NCI-H146 (cell line): ENCODE results near the gene NGRN.

Experiments used
- DNase-seq: peaks from one replicate; lab custom pipeline; 2025; lab: John Stamatoyannopoulos, UW

NGRN gene, protein sequence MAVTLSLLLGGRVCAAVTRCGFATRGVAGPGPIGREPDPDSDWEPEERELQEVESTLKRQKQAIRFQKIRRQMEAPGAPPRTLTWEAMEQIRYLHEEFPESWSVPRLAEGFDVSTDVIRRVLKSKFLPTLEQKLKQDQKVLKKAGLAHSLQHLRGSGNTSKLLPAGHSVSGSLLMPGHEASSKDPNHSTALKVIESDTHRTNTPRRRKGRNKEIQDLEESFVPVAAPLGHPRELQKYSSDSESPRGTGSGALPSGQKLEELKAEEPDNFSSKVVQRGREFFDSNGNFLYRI

GRCh38 chr15:90265271-90266060, at the start of gene NGRN:
TSS of gene NGRN (plus strand) at chr15:90265672. CDS start at chr15:90265713, 41 bp downstream.
- peak; percentile 84 for DNase-seq

DNA sequence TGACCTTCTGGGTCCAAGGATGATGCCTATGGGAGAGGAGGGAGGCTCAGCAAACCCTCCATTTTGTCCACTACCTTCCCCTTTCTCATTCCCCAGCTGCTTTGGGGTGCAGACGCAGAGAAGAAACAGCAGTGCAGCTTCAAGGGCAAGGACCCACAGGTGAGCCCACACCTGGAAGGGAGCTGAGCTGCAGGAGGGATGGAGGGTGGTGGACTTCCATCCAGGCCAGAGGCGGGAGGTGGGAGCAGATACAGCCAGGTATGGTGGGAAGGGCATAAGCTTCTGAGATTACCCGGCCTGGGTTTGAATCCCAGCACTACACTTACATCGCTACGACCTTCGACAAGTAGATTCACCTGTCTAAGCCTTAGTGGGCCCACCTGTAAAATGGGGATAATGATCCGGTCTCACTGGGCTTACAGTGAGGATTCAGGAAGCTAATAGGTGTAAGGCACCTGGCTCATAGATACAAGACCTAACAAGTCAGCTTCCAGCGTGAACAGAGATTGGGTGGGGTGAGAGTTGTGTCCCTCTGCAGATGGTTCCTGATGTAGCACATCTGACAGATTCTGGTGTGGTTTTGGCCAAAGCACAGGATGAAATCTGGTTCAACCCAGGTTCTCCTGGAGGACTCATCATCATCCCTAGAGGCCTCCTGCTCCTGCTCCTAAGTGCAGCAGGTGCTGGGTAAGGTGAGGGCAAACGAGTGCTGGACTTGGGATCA, 47.6 kb upstream of the NGRN start:
- no peak for DNase-seq

DNA sequence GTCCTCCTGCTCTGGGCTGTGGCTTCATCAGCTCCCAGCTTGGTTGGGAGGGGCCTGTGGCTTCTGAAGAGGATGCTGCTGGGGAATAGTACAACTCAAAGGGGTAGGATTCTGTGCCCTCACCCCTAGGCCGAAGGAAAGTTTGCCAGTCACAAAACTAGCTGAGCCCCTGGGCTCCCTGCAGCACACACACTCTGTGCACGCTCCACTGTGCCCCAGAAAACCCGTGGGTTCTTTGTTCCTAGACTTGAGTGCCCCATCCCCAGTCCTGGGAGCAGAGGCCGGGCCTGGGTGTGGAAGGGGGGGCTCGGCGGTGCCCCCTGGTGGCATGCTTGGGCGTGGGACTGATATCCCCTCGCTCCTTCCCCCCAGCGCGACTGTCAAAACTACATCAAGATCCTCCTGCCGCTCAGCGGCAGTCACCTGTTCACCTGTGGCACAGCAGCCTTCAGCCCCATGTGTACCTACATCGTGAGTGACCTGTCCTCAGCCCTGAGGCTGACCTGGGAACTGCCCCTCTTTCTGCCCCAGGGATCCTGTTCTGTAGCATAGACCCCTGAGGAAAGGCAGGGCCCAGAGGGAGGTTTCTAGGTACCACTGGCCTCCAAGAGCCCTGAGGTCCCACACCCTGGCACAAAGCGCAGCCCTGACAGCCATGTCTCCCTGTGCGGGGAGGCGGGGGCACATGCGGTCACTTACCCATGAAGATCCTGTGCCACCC, 45.9 kb upstream of the NGRN start:
- DNase-seq: no peak

DNA sequence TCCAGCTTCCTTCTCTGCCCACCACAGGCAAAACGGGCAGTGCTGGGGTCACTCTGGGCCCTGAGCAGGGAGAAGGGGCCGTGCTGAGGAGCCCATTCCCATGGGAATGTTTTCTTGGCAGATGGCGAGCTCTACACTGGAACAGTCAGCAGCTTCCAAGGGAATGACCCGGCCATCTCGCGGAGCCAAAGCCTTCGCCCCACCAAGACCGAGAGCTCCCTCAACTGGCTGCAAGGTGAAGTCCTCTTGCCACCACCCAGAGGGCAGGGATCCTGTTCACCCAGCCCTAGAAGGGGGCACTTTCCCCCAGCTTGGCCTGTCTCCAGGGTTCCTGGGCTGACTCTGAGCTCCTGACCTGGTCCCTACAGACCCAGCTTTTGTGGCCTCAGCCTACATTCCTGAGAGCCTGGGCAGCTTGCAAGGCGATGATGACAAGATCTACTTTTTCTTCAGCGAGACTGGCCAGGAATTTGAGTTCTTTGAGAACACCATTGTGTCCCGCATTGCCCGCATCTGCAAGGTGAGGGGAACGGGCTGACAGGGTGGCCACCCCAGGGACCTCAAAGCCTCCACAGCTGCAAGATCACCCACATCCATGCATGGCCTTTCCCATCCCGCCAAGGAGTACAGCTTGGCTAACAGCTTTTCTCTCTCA, 44.1 kb upstream of the NGRN start:
- peak; percentile 67 for DNase-seq

GRCh38 chr15:90222547-90222946, 42.9 kb upstream of the NGRN start:
- DNase-seq: no peak

DNA sequence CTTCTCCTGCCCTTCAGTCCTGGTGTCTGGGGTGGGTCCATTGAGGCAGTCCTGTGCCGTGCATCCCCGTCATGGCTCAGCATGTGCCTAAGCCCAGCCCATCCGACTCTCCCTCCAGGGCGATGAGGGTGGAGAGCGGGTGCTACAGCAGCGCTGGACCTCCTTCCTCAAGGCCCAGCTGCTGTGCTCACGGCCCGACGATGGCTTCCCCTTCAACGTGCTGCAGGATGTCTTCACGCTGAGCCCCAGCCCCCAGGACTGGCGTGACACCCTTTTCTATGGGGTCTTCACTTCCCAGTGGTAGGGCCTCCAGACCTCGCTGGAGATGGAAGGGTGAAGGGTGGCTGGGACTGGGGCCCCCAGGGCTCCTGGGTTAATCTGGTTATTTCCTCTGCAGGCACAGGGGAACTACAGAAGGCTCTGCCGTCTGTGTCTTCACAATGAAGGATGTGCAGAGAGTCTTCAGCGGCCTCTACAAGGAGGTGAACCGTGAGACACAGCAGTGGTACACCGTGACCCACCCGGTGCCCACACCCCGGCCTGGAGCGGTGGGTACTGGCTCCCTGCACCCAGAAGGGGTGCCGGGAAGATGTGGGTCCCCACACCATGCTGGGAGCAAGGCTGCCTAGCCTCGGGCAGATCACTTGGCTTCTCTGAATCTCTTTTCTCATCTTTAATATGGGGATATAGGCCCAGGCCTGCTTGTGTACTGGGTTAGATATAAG, 41.9 kb upstream of the NGRN start:
- DNase-seq: no peak

DNA sequence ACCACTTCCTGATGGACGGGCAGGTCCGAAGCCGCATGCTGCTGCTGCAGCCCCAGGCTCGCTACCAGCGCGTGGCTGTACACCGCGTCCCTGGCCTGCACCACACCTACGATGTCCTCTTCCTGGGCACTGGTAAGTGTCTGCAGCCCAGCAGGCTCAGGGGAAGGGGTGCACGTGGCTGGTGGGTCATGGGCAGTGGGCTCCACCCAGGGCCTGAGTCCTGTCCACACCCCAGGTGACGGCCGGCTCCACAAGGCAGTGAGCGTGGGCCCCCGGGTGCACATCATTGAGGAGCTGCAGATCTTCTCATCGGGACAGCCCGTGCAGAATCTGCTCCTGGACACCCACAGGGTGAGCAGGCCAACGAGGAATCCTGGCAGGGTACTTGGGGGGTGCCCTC, 40.4 kb upstream of the NGRN start:
- DNase-seq: no peak

- peak; percentile 87 for DNase-seq
Observed at GRCh38 chr15:90225504-90226234, 39.8 kb upstream of the NGRN start.

- DNase-seq: no peak
Observed at GRCh38 chr15:90227336-90227735, 38.1 kb upstream of the NGRN start.

DNA sequence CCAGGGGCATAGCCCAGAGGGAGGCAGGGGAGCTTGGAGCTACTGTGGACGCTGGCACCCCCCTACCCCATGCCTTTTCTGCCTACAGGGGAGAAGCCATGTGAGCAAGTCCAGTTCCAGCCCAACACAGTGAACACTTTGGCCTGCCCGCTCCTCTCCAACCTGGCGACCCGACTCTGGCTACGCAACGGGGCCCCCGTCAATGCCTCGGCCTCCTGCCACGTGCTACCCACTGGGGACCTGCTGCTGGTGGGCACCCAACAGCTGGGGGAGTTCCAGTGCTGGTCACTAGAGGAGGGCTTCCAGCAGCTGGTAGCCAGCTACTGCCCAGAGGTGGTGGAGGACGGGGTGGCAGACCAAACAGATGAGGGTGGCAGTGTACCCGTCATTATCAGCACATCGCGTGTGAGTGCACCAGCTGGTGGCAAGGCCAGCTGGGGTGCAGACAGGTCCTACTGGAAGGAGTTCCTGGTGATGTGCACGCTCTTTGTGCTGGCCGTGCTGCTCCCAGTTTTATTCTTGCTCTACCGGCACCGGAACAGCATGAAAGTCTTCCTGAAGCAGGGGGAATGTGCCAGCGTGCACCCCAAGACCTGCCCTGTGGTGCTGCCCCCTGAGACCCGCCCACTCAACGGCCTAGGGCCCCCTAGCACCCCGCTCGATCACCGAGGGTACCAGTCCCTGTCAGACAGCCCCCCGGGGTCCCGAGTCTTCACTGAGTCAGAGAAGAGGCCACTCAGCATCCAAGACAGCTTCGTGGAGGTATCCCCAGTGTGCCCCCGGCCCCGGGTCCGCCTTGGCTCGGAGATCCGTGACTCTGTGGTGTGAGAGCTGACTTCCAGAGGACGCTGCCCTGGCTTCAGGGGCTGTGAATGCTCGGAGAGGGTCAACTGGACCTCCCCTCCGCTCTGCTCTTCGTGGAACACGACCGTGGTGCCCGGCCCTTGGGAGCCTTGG, 37.4 kb upstream of the NGRN start:
- no peak for DNase-seq

- DNase-seq: no peak
Observed at GRCh38 chr15:90228960-90229359, 36.5 kb upstream of the NGRN start.

GRCh38 chr15:90230071-90230494, 35.4 kb upstream of the NGRN start:
- no peak for DNase-seq

DNA sequence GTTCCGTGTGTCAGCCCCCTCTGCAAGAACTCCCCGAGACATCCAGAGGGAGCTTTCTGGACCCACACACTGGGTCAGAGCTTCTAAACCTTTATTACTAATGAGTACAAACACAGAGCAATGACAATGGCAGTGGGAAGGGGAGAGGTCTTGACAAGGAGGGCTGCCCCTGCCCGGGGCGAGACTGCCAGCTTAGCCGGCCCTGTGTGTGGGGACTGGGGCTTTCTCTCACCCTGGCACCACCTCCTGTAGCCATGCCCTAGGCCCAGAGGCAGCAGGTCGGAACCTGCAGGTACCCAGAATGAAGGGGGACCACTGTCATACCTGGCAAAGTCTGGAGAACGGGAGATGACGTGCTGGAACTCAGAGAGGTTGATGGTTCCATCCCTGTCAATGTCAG, 34.9 kb upstream of the NGRN start:
- DNase-seq: no peak

- no peak for DNase-seq
Observed at GRCh38 chr15:90231028-90232017, 34.1 kb upstream of the NGRN start.

DNA sequence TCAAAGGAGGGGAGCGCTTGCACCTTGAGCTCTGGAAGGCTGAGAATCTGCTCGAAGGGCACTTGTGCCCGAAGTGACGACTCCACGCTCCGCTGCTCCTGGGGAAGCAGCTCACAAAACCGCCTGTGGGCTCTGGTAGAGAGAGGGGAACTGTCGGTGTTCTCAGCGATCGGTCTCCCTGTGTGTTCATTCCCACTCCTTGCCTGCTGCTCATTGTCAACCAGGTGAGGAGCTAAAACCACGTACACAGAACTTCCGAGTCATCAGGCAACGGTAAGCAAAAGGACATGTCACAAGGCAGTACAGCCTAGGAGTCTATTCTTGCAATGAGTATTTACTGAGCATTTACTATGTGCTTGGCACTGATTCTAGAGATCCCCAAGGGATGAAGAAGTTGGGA, 33.3 kb upstream of the NGRN start:
- DNase-seq: no peak

- DNase-seq: no peak
Observed at GRCh38 chr15:90232941-90233386, 32.5 kb upstream of the NGRN start.

GRCh38 chr15:90233387-90234095, 31.9 kb upstream of the NGRN start, which contains the start of gene CIB1:
TSS of gene CIB1 (minus strand) at chr15:90233941. CDS start at chr15:90233885, 56 bp downstream.
- peak; percentile 88 for DNase-seq
